Mammary epithelial cell (primary cell): ENCODE results near the gene EEFSEC.

Experiments used
- EZH2 ChIP-seq: IDR thresholded peaks from 2 replicates; pipeline ENCODE4 v1.6.1; 2012; ENCODE audit warnings: low read length, inconsistent platforms, borderline replicate concordance
- TF ChIP-seq, protein P1 (sequence below), 2 donors: IDR thresholded peaks in 1 of 2; conservative IDR thresholded peaks in 1 of 2; 2 replicates each; pipeline ENCODE4 v1.5.1; 2011 to 2012; ENCODE audit warnings: inconsistent platforms in 2 of 2, low read length in 2 of 2, mild to moderate bottlenecking in 2 of 2, control low read depth in 1 of 2, low read depth in 1 of 2; ENCODE audit not compliant: insufficient read depth in 1 of 2; ENCODE audit errors: extremely low read depth in 1 of 2

DNA sequence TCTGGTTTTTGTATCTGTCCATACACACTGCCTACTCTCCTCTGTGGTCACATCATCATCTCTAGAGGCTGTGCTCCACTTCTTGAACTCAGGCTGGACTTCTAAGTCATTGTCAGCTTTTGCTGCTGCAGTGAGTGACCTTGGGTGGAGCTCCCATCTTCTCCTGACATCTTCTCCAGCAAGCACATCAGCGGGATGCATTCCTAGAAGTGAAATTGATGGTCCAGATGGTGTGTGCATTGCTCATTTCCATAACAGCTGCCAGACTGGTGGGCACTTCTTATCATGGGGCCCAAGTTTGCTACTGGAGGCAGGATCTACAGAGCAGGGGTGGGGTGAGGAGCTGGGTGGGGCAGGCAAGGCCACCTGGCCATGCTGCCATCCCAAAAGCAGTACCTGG is 203.5 kb downstream of the EEFSEC start:
- TF ChIP-seq, protein P1, sequence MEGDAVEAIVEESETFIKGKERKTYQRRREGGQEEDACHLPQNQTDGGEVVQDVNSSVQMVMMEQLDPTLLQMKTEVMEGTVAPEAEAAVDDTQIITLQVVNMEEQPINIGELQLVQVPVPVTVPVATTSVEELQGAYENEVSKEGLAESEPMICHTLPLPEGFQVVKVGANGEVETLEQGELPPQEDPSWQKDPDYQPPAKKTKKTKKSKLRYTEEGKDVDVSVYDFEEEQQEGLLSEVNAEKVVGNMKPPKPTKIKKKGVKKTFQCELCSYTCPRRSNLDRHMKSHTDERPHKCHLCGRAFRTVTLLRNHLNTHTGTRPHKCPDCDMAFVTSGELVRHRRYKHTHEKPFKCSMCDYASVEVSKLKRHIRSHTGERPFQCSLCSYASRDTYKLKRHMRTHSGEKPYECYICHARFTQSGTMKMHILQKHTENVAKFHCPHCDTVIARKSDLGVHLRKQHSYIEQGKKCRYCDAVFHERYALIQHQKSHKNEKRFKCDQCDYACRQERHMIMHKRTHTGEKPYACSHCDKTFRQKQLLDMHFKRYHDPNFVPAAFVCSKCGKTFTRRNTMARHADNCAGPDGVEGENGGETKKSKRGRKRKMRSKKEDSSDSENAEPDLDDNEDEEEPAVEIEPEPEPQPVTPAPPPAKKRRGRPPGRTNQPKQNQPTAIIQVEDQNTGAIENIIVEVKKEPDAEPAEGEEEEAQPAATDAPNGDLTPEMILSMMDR (conservative IDR thresholded peaks at IDR 0.05 in 1 of 2, IDR thresholded peaks at IDR 0.05 in 1 of 2; ENCODE audit: extremely low read depth in 1 of 2, insufficient read depth in 1 of 2, low read depth in 1 of 2, low read length in 2 of 2) = no peak
- no peak for TF ChIP-seq EZH2
